Large intestine (tissue), 3 donors: ENCODE measurements around the gene FYN. TPM values are rescaled to one million over a fixed set of nuclear protein-coding genes. Genes with fewer than 3 reads are reported as not detected.
"Not testable (repeated sequence)": the region's sequence is repeated elsewhere in the genome, so short reads cannot be mapped to it uniquely, and the experiment has no call there.

Experiments used
- DNase-seq, 2 donors: peaks; one replicate each; pipeline versions ENCODE4 v3.0.0 to v3.0.0-alpha.2; 2013
- H3K27ac ChIP-seq: one replicate; pipeline ENCODE4 v1.5.1; 2013; ENCODE audit warnings: low read length
- H3K27me3 ChIP-seq: 2 replicates; pipeline ENCODE4 v1.6.1; 2013; ENCODE audit warnings: low read length; ENCODE audit not compliant: control insufficient read depth, insufficient read depth
- H3K36me3 ChIP-seq: 2 replicates; pipeline ENCODE4 v1.6.1; 2013; ENCODE audit warnings: low read length; ENCODE audit not compliant: control insufficient read depth, insufficient read depth
- H3K4me1 ChIP-seq: one replicate; pipeline ENCODE4 v1.6.1; 2013; ENCODE audit warnings: low read length; ENCODE audit not compliant: control insufficient read depth, insufficient read depth
- H3K4me3 ChIP-seq: one replicate; pipeline ENCODE4 v1.5.1; 2013; ENCODE audit warnings: low read length
- H3K9me3 ChIP-seq: one replicate; pipeline ENCODE4 v1.6.1; 2013; ENCODE audit warnings: mild to moderate bottlenecking, low read depth, low read length, moderate library complexity; ENCODE audit not compliant: control insufficient read depth
- WGBS: methylation state at CpG from one replicate; pipeline ENCODE4 v1.1.5; 2013; ENCODE audit warnings: low lambda C conversion rate; ENCODE audit not compliant: insufficient coverage; 5-methylcytosine and 5-hydroxymethylcytosine counted together
- polyA plus RNA-seq: library from polyadenylated mRNA; unstranded; fragments of 120-200 nt; gene quantifications from one replicate; pipeline ENCODE4 v1.2.1, GENCODE V29; 2013

Gene FYN
- polyA plus RNA-seq, 1 donor = 46.0 TPM

DNA sequence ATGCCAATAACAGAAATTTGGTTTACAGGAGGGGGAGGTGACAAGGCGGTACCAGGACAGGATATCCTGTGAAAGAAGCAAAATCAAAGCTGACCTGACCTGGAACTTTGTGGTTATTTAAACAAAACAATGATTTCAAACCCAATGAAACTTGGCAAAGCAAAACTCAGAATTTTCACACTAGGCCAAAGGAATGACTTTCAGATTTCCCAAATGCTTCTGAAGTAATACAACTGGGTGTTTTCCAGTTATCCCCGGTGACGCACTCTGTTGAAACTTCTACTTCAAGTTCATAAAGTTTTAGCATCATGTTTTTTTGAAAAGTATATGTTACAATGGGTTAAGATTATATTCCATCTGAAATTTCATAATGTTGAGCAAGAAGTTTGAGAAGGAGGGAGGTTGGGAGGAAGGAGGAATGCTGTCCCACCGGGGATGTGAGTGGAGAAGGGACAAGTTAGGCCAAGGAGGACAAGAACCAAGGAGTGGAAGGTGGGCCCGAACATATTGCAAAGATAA lies 189.4 kb downstream of the FYN start:
- Histone ChIP-seq H3K4me1 (peaks cover 23% of the 10 kb centered on the region), H3K27me3 (no peaks in the 10 kb centered on the region), H3K27ac (no peak overlapping the region), H3K4me3 (no peak overlapping the region), H3K9me3 (no peaks in the 10 kb centered on the region), H3K36me3 (no peaks in the 10 kb centered on the region)
- peak in 1 of 2 donors; percentile 11 for DNase-seq
- 79% methylated on average over 5 of the region's 5 CpGs for WGBS

DNA sequence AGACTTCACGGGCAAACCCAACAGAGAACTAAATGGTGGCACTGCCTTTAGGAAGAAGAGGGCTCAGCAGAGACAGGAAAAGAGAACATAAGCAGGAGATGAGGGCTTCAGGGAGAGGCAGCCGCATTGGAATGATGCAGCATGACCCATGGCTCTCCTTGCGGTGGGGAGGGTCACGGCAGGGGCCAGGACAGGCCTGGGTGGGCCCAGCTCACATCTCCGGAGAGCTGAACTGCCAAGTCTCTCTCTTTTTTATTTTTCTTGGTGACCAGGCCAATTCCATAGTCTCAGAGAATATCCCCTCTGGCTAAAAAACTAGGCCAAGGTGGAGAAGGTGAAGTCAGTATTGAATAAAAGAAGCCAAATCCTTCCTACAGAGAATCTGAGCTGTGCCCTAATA lies 190.1 kb downstream of the FYN start:
- H3K9me3 ChIP-seq = no peaks in the 10 kb centered on the region
- DNase-seq = no peak
- H3K27ac ChIP-seq = no peak overlapping the region
- WGBS = no CpG with 5 or more reads among the region's 5 CpGs
- no peaks in the 10 kb centered on the region for H3K27me3 ChIP-seq
- H3K36me3 ChIP-seq = no peaks in the 10 kb centered on the region
- peaks cover 29% of the 10 kb centered on the region for H3K4me1 ChIP-seq
- no peak overlapping the region for H3K4me3 ChIP-seq

DNA sequence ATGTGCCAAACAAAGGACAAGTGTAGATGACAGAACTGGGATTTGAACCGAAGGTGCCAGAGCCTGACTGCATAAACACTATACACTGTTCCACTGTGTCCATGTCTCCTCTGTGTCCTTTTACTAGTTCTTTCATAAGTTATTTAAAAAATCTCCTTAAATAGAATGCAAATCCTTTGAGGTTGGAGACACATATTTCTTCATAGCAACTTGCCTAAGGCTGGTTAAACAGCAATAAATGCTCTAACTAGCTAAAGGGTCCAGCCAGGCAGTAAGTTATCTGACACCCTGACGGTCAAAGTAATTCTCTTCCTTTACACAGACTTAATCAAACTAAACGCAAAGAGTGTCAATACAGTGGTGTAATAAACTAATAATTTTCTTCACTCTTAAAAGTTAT lies 191.4 kb downstream of the FYN start:
- Histone ChIP-seq H3K36me3 (no peaks in the 10 kb centered on the region), H3K4me3 (no peak overlapping the region), H3K4me1 (peaks cover 34% of the 10 kb centered on the region), H3K27ac (no peak overlapping the region), H3K9me3 (no peaks in the 10 kb centered on the region), H3K27me3 (no peaks in the 10 kb centered on the region)
- 33% methylated on average over 1 of the region's 3 CpGs for WGBS
- peak in 1 of 2 donors; percentile 21 for DNase-seq

DNA sequence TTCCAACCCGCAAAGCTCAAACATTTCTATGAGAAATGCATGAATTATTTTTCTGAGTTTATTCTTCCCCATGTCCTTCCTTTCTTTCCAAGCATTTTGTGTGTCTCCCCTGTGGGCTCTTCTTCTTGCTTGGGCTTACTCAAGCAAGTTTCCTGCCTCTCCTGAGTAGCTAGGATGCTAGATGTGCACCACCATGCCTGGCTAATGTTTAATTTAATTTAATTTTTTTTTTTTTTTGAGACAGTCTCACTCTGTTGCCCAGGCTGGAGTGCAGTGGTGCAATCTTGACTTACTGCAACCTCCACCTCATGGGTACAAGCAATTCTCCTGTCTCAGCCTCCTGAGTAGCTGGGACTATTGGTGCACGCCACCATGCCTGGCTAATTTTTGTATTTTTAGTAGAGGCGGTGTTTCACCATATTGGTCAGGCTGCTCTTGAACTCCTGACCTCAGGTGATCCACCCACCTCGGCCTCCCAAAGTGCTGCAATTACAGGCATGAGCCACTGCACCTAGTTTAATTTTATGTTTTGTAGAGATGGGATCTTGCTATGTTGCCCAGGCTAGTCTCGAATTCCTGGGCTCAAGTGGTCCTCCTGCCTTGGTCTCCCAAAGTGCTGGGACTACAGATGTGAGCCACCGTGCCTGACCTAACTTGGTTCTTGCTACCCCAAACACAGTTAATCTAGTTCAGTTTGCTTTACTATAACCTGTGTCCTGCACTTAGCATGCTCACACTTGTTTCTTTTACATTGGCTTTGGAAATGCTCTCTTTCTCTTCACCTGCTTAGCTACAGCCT lies 192.2 kb downstream of the FYN start:
- not testable (repeated sequence) for H3K27me3 ChIP-seq, H3K9me3 ChIP-seq, H3K4me3 ChIP-seq, H3K27ac ChIP-seq, DNase-seq, H3K36me3 ChIP-seq
- whole genome bisulfite sequencing = no CpG with 5 or more reads among the region's 6 CpGs
- H3K4me1 ChIP-seq = peaks cover 30% of the 10 kb centered on the region

DNA sequence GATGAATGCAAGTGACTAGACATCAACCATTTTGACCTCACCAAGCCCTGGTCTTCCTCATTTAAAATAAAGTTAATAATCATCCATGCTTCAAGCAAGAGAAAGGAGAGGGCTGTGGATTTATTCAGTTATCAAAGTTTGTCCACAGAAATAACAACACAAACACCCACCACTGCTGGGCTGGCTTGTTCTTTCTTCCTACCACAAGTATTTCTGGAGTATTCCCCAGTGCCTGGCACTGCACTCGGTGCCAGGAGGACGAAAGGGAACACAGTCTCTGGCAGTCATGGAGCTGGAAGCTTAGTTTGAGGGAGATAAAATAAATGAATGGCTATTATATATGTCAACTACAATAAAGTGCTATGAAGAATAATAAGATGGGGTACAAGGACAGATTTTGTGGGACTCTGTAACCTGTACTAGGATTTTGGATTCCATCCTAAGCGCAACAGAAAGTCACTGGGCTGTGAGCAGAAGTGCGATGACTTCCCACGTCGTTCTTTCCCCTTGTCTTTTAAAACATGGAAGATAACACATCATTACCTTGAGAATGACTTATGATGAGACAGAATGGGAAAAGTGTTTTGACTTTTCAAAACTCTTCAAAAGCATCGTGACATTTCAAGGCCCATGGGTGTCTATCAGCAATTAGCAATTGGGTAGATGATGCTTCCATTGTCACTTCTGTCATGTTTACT lies 193.1 kb downstream of the FYN start:
- no peaks in the 10 kb centered on the region for H3K9me3 ChIP-seq
- H3K27me3 ChIP-seq = no peaks in the 10 kb centered on the region
- H3K4me3 ChIP-seq = no peak overlapping the region
- 100% methylated on average over 1 of the region's 7 CpGs for WGBS
- no peak overlapping the region for H3K27ac ChIP-seq
- no peak for DNase-seq
- peaks cover 29% of the 10 kb centered on the region for H3K4me1 ChIP-seq
- H3K36me3 ChIP-seq = no peaks in the 10 kb centered on the region

DNA sequence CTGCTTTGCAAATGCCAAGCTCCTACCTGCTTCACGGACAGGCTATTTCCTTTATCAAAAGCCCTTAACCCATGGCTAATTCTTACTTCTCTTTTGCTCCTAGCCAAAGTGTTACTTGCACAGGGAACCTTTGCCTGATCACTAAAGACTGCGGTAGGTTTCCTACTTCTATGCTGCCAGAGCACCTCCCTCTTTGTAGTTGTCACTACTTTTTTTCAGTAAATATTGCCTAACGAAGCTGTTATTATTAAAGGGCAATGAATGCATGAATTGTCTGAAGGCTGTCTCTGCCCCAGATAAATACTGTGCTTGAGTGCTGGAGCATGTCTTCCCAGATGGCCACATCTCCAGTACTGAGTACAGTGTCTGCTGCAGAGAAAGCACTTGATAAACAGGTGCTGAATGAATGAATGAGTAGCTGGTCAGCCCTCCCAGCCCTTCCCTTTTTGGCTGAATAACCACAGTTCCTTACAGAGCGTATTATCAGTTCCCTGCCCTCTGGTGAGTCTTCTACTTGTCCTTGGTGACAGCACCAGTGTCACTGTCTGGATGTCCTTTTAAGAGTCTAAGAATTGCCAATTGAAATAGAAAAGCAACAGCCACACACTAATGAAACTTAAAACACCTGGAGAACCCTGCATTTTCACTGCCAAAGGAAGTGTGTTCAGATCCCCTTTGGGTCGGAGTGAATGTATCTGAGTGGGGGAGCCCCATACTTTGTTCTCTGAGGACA lies 194.0 kb downstream of the FYN start:
- Histone ChIP-seq H3K9me3 (no peaks in the 10 kb centered on the region), H3K4me1 (peaks cover 35% of the 10 kb centered on the region)
- no CpG with 5 or more reads among the region's 5 CpGs for WGBS

DNA sequence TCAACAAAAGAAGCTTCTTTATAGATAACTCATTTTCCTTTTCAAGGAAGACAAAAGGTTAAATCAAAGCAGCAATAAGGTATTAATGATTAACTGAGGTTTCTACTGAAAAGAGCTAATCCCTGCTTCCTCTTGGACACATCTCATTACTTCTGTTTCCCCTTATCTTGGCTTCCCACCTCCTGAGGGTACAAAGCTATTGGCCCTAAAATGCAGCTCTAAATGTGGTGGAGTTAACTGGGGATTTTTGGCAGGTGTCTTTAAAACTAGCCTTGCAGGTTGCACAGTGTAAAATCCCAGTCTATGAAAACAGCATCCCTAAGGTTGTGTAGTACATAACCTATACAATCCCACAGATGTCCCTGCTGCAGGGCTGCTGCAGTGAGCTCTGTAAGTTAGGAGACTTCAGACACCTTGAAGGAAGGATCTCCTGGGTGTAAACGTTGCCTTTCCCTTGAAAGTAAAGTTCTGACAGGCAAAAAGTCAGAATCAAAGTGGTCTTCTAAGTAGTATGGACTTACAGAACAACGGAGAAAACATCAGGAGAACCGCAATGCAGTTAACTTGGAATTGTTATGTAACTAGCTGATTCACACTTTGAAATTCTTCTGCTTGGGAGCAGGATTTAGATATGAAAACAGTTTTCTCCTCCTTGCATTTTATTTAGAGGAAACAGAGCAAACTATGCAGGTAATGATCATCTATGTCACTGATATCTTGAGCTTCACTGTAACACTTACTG lies 195.8 kb downstream of the FYN start:
- H3K9me3 ChIP-seq = no peaks in the 10 kb centered on the region
- H3K27ac ChIP-seq = peak overlapping the region; percentile 67
- H3K4me1 ChIP-seq = peaks cover 40% of the 10 kb centered on the region
- WGBS = 40% methylated on average over 1 of the region's 3 CpGs
- peaks cover 5% of the 10 kb centered on the region for H3K36me3 ChIP-seq
- peak in 1 of 2 donors; percentile 80 for DNase-seq
- H3K4me3 ChIP-seq = no peak overlapping the region
- H3K27me3 ChIP-seq = no peaks in the 10 kb centered on the region

More for the DNA sequence above, 194.0 kb downstream of the FYN start:
- no peak overlapping the region for H3K4me3 ChIP-seq
- peak in 1 of 2 donors; percentile 8 for DNase-seq
- no peak overlapping the region for H3K27ac ChIP-seq
- H3K27me3 ChIP-seq = no peaks in the 10 kb centered on the region
- peaks cover 2% of the 10 kb centered on the region for H3K36me3 ChIP-seq

DNA sequence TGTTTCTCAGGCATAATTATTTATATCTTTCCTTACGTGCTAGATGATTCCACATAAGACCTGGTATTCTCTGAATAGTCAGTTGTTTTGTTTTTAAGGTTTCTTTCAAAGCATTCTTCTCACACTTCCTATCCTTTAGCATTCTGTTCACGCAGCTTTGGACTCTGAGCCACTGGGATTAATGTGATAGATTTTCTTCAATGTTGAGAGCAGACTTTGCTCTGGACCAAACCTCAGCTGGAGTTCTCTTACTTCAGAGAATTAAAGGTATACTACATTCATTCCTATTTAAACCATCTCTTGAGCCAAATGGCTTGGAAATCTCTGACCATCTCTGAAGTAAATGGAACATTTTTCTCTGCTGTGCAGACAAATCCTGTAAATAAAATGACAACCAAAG lies 196.9 kb downstream of the FYN start:
- Histone ChIP-seq H3K4me3 (peak overlapping the region; percentile 25), H3K4me1 (peaks cover 36% of the 10 kb centered on the region), H3K36me3 (peaks cover 11% of the 10 kb centered on the region), H3K27me3 (no peaks in the 10 kb centered on the region), H3K27ac (peak overlapping the region; percentile 67), H3K9me3 (no peaks in the 10 kb centered on the region)
- peak; percentile 68 to 85 for DNase-seq
- 18% methylated on average over 1 of the region's 2 CpGs for WGBS

DNA sequence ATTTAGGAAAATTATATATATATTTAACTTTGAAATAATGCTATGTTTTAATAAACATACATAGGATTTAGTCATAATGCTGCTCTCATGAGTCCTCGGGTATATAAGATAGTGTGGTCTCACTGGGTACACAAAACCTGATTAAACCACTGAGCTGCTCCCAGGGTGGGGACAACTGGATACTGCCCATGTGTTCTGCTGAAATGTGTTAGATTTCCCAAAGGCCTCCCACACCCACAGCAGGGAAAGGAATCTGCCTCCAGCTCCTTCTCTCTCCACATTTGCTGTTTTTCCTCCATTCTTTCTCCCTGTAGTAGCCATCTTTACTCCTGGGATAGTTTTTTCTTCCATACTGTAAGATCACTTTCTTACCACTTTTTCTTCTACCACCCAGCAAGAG lies 198.4 kb downstream of the FYN start:
- H3K4me1 ChIP-seq = peaks cover 35% of the 10 kb centered on the region

More for the DNA sequence above, 198.4 kb downstream of the FYN start:
- DNase-seq = no peak
- H3K36me3 ChIP-seq = peaks cover 16% of the 10 kb centered on the region
- no peaks in the 10 kb centered on the region for H3K27me3 ChIP-seq
- H3K27ac ChIP-seq = no peak overlapping the region
- H3K9me3 ChIP-seq = no peaks in the 10 kb centered on the region
- no peak overlapping the region for H3K4me3 ChIP-seq
- WGBS = no CpG with 5 or more reads among the region's 1 CpG
